Measurements from ENCODE around the gene MZT2B.
"Not testable (repeated sequence)": the region's sequence is repeated elsewhere in the genome, so short reads cannot be mapped to it uniquely, and the experiment has no call there.

DNA sequence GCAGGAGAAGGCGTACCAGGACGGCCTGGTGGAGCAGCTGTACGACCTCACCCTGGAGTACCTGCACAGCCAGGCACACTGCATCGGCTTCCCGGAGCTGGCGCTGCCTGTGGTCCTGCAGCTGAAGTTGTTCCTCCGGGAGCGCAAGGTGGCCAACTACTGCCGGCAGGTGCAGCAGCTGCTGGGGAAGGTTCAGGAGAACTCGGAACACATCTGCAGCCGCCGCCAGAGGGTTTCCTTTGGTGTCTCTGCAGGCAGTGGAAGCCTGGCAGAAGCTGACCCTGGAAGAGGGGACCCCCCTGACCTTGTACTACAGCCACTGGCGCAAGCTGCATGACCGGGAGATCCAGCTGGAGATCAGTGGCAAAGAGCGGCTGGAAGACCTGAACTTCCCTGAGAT is 48.8 kb downstream of the MZT2B start:
- TF ChIP-seq, protein P1, sequence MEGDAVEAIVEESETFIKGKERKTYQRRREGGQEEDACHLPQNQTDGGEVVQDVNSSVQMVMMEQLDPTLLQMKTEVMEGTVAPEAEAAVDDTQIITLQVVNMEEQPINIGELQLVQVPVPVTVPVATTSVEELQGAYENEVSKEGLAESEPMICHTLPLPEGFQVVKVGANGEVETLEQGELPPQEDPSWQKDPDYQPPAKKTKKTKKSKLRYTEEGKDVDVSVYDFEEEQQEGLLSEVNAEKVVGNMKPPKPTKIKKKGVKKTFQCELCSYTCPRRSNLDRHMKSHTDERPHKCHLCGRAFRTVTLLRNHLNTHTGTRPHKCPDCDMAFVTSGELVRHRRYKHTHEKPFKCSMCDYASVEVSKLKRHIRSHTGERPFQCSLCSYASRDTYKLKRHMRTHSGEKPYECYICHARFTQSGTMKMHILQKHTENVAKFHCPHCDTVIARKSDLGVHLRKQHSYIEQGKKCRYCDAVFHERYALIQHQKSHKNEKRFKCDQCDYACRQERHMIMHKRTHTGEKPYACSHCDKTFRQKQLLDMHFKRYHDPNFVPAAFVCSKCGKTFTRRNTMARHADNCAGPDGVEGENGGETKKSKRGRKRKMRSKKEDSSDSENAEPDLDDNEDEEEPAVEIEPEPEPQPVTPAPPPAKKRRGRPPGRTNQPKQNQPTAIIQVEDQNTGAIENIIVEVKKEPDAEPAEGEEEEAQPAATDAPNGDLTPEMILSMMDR (conservative IDR thresholded peaks at IDR 0.05; ENCODE audit: low read depth, low read length) = not testable (repeated sequence)
- TF ChIP-seq EZH2 (IDR thresholded peaks at IDR 0.05; ENCODE audit: borderline replicate concordance, low read depth, low read length, poor library complexity, severe bottlenecking) = not testable (repeated sequence)
